Lower leg skin (tissue), 3 donors: Measurements from ENCODE around the gene SOWAHC.

Experiments used
- POLR2A ChIP-seq, 2 donors: fragments of 450-650 bp; IDR thresholded peaks; one replicate each; pipeline ENCODE4 v1.6.1; 2016 to 2017; ENCODE audit warnings: antibody characterized with exemption in 2 of 2, mild to moderate bottlenecking in 1 of 2, moderate library complexity in 1 of 2
- TF ChIP-seq, protein P1 (sequence below), 3 donors: fragments of 450-650 bp; IDR thresholded peaks; one replicate each; pipeline ENCODE4 v1.5.1; 2016; ENCODE audit warnings: antibody characterized with exemption in 3 of 3, mild to moderate bottlenecking in 3 of 3, moderate library complexity in 2 of 3

DNA sequence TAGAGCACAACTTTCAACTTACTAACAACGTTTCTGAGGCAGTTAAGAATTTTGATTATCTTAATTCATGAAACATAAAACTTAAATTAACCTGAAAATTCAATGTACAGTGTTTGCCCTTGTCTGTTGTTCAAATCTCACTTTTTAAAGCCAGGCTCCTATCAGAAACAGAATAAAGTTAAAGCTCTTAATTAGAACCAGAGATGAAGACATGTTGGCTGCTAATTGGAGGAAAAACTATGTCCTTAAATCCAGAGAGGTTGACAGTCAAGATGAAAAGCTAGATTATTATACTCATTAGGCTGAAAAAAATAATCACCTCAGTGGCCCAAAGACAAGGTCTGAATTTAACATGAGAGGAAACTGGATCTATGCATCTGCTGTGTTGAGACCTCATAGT is 52.3 kb downstream of the SOWAHC start:
- TF ChIP-seq POLR2A (IDR thresholded peaks at IDR 0.05) = no peak
- TF ChIP-seq, protein P1, sequence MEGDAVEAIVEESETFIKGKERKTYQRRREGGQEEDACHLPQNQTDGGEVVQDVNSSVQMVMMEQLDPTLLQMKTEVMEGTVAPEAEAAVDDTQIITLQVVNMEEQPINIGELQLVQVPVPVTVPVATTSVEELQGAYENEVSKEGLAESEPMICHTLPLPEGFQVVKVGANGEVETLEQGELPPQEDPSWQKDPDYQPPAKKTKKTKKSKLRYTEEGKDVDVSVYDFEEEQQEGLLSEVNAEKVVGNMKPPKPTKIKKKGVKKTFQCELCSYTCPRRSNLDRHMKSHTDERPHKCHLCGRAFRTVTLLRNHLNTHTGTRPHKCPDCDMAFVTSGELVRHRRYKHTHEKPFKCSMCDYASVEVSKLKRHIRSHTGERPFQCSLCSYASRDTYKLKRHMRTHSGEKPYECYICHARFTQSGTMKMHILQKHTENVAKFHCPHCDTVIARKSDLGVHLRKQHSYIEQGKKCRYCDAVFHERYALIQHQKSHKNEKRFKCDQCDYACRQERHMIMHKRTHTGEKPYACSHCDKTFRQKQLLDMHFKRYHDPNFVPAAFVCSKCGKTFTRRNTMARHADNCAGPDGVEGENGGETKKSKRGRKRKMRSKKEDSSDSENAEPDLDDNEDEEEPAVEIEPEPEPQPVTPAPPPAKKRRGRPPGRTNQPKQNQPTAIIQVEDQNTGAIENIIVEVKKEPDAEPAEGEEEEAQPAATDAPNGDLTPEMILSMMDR (IDR thresholded peaks at IDR 0.05) = no peak
